NCI-H526 treated with DMSO at 0.1 percent for 48 hours (cell line): ENCODE results near the gene BMP6.

Experiments used
- DNase-seq: peaks from one replicate; lab custom pipeline; 2025; lab: John Stamatoyannopoulos, UW

Gene BMP6

GRCh38 chr6:7906741-7907140 is 180.8 kb downstream of the BMP6 start:
- DNase-seq: no peak

DNA sequence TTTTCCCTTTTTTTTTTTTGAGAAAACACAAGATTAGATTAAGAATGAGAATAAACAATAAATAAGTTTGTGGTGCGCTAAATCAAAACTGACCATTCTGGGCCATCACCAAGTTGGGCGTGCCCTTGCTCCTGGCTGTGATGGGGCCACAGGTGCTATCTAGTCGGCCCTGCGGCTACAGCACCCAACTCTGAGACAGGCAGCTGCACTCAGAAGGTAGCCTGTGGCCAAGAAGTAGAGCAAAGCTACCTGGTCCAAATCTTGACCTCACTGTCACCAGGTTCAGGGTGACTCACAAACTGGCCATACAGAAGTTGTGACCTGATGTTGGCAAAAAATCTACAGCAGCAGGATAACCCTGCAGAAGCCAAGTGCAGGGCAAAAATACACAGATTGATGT is 181.3 kb downstream of the BMP6 start:
- no peak for DNase-seq

GRCh38 chr6:7909323-7910276 is 183.7 kb downstream of the BMP6 start:
- peak; percentile 31 for DNase-seq

DNA sequence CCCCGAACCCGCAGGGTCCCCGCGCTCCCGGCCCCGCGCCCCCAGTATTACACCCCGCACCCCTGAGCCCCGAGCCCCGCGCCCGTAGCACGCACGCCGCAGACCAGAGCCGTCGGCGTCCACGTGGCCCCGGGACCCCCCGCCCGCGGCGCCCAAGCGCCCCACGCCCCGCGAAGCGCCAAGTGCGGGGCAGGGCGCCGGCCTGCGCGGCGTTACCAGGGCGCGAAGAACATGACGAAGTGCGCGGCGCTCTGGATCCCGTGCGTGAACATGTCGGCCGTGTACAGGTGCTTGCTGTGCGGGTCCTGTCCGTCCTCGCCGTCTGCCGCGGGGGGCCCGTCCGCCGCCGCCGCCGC is 184.4 kb downstream of the BMP6 start:
- no peak for DNase-seq

GRCh38 chr6:7910654-7911344 is 184.9 kb downstream of the BMP6 start, which contains the start of gene TXNDC5:
Gene TXNDC5, minus strand, starts transcription at chr6:7910788. Its CDS starts 12 bp downstream, at chr6:7910776.
- peak; percentile 30 for DNase-seq

DNA sequence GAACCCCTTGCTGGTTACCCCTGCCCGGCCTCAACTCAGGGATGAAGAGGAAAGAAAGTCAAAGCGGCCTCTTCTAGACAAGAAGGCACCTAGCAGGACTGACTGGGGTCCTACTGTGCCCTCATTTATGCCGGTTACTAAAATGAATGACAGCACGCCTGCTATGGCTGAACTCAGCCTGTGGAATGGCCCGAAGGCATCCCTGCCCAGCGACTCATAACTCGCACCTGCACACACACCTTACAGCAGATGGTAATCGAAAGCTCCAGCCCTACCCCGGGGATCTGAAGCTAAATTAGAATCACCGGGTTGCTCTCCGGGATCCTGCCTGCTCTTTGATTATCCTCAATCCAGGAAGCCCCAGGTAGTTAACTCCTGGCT is 185.4 kb downstream of the BMP6 start:
- peak; percentile 52 for DNase-seq

- DNase-seq: no peak
Measured at GRCh38 chr6:7912024-7912423, 186.1 kb downstream of the BMP6 start.

- no peak for DNase-seq
Measured at GRCh38 chr6:7912736-7913517, 187.0 kb downstream of the BMP6 start.

- no peak for DNase-seq
Measured at GRCh38 chr6:7914311-7914710, 188.4 kb downstream of the BMP6 start.

- no peak for DNase-seq
Measured at GRCh38 chr6:7914991-7915789, 189.3 kb downstream of the BMP6 start.

DNA sequence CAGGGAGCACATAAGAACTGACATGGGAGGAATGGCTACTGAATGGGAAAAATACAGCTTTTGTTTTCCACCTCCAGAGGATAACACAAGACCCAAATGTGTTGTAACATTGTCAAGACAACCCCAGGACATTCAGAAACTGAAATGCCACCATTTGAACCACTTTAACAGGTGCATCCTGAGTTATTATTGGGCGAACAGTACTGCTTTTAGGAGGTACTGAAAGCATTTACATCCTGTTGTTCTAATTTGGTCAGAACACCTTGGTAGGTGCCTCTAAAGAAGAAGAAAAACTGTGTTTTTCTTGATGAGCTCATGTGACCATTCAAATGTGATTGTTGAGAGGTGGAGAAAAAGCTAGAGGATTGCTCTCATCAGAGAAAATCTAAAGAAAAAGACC is 191.1 kb downstream of the BMP6 start:
- DNase-seq: no peak

GRCh38 chr6:7917729-7918128 is 191.8 kb downstream of the BMP6 start:
- DNase-seq: no peak

- DNase-seq: no peak
Measured at GRCh38 chr6:7918403-7918802, 192.5 kb downstream of the BMP6 start.

DNA sequence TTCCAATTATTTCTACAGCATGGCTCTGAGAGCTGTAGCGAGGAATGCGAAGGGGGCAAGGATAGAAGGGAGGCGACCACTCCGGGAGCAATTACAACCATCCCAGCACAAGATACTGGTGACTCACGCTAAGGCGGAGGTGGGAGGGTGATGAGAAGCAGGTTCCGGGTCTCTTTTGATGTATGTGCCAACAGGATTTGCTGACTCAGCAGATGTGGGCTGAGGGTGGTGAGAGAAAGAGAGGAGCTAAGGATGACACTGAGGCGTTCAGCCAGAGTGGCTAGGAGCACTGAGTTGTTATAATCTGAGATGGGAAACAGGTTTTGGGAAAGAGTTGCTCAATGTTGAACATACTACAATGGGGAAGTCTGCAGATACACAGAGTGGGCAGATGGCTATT is 194.0 kb downstream of the BMP6 start:
- DNase-seq: no peak

GRCh38 chr6:7920425-7920824 is 194.5 kb downstream of the BMP6 start:
- no peak for DNase-seq

DNA sequence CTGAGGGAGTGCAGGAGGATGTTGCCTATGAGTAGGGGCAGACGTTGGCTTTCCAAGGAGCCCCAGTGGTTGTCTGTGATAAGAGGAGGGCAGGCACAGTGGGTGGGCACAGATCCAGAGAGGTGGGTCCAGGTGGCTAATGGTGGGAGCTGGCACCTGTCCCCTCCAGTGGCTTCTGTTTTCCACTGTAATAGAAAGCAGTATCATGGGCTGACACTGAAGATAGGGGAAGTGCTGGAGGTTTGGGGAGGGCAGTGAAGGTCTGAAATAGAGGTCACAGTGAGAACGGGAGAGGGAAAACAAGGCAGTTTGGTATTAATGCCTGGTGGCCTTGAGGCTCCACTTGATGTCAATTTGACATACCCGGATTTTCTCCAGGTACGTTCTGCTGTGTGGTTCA is 195.1 kb downstream of the BMP6 start:
- DNase-seq: no peak

DNA sequence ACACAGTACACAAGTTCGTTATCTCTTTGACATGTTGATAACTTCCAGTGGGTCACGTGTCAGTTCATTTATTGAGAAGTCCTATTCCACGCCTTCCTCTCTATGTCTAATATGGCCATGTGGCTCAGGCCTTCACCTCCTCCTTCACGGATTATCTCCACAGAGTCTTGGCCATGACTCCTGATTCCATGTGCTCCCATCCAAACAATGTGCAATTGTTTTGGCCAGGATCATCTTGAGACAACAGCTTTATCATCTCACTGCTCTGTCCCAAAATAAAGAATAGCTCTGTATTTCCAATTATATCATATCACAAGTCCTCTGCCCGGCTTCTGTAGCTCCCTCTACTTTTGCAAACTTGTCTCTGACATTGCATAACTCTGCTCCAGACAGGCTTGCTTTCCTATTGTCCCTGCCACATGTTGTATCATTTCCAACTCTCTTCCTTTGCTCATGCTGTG is 195.8 kb downstream of the BMP6 start:
- DNase-seq: no peak

DNA sequence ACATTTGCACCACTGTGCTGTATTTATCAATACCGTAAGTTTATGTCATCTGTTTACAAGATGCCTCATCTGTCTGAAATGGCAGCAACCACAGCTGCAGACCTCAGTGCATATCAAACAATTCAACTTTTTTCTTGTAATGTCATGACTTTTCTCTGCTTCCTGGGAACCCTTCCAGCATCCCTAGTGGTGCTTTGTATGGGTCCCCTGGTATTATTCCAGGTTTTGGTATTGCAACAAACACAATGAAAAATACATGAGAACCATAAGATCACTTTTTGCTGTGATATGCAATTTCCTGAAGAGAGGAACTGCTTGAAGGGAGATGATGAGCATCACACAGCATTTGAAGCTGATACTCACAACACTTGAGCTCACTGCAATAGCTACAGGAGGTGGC is 196.7 kb downstream of the BMP6 start:
- DNase-seq: no peak

DNA sequence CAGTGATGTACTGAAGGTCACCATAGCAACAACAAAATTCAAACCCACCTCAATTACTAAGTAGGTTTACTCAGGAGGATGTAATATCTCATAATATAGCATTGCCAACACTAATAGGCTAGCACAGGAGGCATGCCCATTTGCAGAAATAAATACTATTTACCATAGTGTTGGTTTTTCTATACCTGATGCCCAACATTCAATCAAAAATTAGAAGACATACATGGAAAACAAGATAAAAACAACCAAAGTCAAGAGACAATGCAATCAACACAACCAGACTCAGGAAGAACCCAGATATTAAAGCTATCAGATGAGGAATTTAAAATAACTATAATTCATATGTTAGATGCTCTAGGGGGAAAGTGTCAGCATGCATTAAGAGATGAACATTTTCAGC is 199.0 kb downstream of the BMP6 start:
- DNase-seq: no peak
